NCI-H526 (cell line): ENCODE results near the gene DGCR6.
"Not testable (repeated sequence)": the region's sequence is repeated elsewhere in the genome, so short reads cannot be mapped to it uniquely, and the experiment has no call there.

Source experiments
- DNase-seq, 2 experiments: peaks; one replicate each; lab custom pipeline; 2025; lab: John Stamatoyannopoulos, UW

Gene DGCR6

GRCh38 chr22:18905540-18906409 is at the start of gene DGCR6:
DGCR6 (plus strand) TSS chr22:18906320; CDS start chr22:18906375, 55 bp downstream.
- no peak for DNase-seq

GRCh38 chr22:18859314-18859713 is 46.8 kb upstream of the DGCR6 start:
- not testable (repeated sequence) for DNase-seq

GRCh38 chr22:18881260-18881659 is 24.9 kb upstream of the DGCR6 start:
- not testable (repeated sequence) for DNase-seq

GRCh38 chr22:18884465-18884864 is 21.7 kb upstream of the DGCR6 start:
- not testable (repeated sequence) for DNase-seq

- no peak for DNase-seq
These were observed 18.0 kb upstream of the DGCR6 start for GRCh38 chr22:18888115-18888514.

GRCh38 chr22:18890510-18891192 is 15.5 kb upstream of the DGCR6 start:
- DNase-seq = not testable (repeated sequence)

- DNase-seq = not testable (repeated sequence)
These were observed 12.3 kb upstream of the DGCR6 start for GRCh38 chr22:18893775-18894174.

GRCh38 chr22:18896037-18896657 is 10.0 kb upstream of the DGCR6 start:
- not testable (repeated sequence) for DNase-seq

GRCh38 chr22:18906410-18906745 is 258 bp downstream of the DGCR6 start:
- DNase-seq = not testable (repeated sequence)

- DNase-seq = no peak
These were observed 776 bp downstream of the DGCR6 start for GRCh38 chr22:18906896-18907295.

- DNase-seq = no peak
These were observed 3.4 kb downstream of the DGCR6 start for GRCh38 chr22:18909556-18909955.

- DNase-seq = not testable (repeated sequence)
These were observed 5.4 kb downstream of the DGCR6 start for GRCh38 chr22:18911535-18911934.

GRCh38 chr22:18912264-18912946 is 6.3 kb downstream of the DGCR6 start:
- DNase-seq = not testable (repeated sequence)

- DNase-seq = not testable (repeated sequence)
These were observed 8.4 kb downstream of the DGCR6 start for GRCh38 chr22:18914558-18914957.

- DNase-seq = not testable (repeated sequence)
These were observed 9.4 kb downstream of the DGCR6 start for GRCh38 chr22:18915550-18915949.

GRCh38 chr22:18917818-18918217 is 11.7 kb downstream of the DGCR6 start:
- DNase-seq = not testable (repeated sequence)

- not testable (repeated sequence) for DNase-seq
These were observed 14.3 kb downstream of the DGCR6 start for GRCh38 chr22:18920257-18920902.

GRCh38 chr22:18925368-18926064 is 19.4 kb downstream of the DGCR6 start:
- no peak for DNase-seq

- no peak for DNase-seq
These were observed 20.9 kb downstream of the DGCR6 start for GRCh38 chr22:18927020-18927419.

- DNase-seq = no peak
These were observed 21.5 kb downstream of the DGCR6 start for GRCh38 chr22:18927573-18927972.

- DNase-seq = no peak
These were observed 23.3 kb downstream of the DGCR6 start for GRCh38 chr22:18929459-18929858.
